NCI-H2196 (cell line): ENCODE data around the gene MEAK7.

Experiments used
- DNase-seq: peaks from one replicate; lab custom pipeline; 2025; ENCODE audit not compliant: unreplicated experiment; lab: John Stamatoyannopoulos, UW

Gene MEAK7, protein sequence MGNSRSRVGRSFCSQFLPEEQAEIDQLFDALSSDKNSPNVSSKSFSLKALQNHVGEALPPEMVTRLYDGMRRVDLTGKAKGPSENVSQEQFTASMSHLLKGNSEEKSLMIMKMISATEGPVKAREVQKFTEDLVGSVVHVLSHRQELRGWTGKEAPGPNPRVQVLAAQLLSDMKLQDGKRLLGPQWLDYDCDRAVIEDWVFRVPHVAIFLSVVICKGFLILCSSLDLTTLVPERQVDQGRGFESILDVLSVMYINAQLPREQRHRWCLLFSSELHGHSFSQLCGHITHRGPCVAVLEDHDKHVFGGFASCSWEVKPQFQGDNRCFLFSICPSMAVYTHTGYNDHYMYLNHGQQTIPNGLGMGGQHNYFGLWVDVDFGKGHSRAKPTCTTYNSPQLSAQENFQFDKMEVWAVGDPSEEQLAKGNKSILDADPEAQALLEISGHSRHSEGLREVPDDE

DNA sequence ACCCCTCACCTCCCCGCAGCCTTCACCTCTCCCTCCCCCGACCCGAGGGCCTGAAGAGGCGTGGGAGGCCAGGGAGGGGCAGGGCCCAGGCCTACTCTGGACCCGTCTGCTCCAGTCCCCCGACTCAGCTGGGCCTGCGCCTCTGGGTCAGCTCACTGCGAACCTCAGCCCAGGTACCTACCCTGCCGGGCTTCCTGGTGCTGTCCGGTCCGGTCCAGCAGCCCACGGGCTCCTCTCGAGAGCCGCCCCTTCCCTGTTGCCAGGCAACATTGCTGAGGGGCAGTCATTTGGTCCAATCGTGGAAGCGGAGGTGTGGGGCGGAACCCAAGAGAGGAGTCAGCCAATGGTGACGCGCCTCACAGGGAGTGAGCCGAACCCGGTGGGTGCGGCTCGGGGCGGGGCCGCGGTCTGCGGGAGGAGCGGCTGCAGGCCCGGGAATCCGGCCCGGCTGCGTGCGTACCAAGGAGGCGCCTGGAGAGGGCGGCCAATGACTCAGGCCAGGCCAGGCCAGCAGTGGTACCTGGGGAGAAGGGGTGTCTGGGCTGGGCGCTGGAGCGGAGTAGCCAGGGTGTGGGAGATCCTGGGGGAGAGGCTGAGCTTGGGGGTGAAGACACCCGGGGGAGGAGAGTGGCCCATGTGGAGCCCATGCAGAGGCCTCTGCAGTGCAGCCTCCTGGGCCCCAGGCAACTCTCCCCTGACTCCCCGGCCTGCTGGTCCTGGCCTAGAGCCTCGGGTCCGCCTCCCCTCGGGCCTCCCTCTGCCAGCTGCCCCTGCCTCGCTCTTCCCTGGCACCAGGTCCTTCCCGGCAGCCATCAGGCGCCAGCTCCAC, at the start of gene MEAK7:
Gene MEAK7, minus strand, starts transcription at position 240 of the 829 bp plus-strand sequence. CDS start 6,573 bp downstream, outside the sequence.
- peak; percentile 92 for DNase-seq

DNA sequence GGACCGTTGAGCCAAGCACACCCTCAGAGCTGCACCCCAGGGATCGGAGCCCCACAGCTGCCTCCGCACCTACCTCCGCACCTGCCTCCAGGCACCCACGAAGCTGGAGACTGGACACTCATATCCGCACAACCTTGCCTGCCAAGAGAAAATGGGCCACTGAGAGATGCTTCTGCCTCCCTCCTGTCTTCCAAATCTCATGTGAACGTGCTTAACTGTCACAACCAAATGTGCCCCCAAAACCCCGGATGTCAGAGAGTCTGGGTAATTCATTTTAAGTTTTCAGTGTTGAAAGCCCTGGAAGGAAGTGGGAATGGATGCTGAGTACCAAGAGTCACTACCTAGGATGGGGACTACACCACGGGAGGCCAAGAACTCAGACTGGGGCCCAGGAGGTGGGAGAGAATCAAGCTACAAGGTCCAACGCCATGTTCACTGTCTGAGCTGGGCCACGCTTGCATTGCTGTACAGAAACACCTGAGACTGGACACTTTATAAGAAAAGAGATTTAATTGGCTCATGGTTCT, 49.5 kb upstream of the MEAK7 start:
- DNase-seq = no peak

DNA sequence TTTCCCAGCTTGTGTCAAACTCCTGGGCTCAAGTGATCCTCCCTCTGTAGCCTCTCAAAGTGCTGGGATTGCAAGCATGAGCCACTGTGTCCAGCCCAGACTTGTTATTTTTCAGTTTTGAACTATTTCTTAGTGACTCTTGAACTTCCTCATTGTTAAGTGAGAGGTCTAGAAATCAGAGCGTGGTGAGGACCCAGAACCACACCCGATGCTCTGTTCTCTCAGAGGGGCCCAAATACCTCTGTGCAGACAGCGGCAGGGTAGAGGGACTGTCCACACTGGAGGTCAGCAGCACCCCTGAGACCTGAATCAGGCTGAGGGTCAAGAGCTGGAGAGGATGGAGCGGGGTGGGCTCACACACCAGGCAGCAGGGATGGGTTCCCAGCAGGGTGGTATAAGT, 47.7 kb upstream of the MEAK7 start:
- no peak for DNase-seq

DNA sequence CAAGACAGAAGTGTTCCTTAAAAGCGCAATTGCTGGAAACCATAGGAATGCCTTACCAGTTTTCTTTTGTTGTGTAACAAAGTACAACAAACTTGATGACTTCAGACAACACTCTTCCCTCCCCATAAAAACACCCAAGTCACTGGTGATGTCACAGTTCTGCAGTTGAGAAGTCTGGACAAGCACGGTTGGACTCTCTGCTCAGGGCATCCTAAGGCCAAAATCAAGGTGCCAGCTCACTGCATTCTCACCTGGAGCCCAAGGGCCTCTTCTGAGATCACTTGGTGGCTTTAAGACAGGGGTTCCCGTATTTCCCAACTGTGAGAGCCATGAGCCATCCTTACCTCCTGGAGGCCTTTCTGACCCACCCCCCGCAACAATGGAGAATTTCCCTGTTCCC, 45.6 kb upstream of the MEAK7 start:
- no peak for DNase-seq

DNA sequence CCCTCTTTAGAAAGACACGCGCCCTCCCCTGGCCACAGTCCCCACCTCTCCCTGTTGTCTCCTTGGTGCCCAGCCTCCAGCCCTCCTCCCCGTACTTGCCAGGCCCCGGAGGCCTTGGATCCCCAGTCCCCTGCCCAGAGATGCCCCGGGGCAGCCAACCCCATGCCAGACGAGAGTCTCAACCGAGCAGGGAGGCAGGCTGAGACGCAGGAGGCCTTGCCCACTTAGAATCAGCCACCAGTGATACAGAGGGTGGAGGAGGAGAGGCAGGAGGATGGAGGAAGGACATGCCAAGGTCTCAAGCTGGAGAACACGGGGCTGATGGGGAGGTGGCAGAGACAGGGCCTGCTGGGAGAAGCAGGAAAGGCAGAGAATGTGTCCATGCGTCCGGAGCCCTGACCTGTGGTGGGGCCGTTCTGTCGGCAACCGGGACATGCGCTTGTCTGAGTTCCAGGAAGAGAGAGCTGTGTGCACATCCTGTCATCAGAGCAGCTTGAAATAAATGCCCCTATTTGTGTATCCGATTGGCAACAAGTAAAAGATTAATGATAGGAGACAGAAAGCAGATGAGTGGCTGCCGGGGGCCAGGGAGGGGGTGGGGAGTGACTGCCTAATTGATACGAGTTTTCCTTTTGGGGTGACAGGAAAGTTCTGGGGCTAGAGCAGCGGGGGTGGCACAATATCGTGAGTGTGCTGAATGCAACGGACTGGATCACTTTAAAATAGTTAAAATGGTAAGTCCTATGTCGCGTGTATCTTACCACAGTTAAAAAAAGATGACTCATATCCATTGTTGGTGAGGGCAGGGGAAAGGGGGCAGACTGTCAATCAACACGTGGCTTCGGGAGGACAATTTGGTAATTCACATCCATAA, 44.7 kb upstream of the MEAK7 start:
- DNase-seq = no peak

DNA sequence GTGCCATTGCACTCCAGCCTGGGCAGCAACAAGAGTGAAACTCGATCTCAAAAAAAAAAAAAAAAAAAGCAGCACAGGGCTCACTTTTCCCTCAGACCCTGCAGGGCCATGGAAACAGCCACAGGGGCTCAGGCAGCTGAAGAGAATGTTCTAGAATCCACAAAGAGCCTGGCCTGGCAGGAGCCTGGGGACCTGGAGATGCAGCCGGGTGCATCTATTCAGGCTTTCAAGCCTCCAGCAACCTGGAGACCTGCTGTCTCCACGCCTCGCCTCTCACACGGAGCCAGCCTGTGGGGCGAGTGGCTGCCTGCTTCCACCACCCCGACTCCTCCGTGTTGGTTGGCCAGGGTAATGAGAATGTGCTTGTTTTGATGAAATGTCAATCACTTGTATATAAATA, 44.0 kb upstream of the MEAK7 start:
- no peak for DNase-seq

DNA sequence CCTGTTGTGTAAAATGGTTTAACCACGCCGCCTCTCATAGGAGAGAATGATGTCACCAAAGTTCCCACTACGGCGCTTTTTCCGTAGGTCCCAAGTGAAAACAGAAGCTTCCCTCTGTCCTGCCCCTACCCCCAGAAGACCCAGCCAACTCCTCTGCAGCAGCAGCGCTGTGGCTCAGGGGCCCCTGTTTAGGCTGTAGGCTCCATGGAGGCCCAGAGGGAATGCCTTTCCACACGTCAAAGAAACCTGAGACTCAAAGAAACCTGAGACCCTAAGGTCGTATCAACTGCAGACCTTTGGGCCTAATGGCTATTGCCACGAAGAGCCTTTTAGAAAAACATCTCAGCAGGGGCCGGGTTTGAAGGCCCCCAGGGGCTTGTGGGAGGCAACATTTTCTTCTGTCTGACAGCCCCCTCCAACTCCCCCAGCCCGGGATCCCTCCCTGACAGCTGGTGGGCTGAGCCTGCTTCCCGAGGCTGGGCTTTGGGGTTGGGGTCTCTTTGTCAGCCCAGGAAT, 43.1 kb upstream of the MEAK7 start:
- no peak for DNase-seq

DNA sequence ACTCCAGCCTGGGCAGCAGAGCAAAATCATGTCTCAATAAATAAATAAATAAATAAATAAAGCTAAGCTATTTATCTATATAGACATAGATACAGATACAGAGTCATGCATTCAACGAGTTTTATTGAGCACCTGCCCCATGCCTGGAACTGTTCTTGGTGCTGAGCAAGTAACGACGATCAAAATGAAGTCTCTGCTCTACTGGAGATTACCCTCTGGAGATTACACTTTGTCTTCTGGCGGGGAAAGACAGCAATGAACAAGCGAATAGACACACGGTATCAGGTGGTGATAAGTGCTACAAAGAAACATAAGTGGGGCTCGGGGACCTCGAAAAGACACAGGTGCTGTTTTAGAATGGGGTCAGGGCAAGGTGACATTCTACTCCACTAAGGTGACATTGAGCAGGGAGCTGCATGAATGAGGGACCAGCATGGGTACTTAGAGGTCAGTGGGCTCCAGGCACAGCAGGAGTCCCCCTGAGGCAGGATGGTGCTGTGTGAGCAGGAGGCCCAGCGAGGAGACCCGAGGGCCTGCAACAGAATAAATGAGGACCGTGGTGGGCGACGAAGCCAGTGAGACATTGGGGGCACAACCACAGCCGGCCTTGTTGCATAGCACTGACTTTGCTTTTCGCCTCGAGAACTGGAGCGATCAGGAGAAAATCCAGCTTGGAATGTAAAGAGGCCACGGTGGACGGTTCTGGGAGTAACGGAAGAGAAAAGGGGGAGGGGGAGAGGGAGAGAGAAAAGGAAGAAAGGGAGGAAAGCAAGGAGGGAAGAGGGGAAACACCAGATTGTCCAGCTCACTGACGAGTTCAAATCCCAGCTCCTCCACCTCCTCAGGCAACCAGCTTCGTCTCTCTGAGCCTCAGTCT, 42.4 kb upstream of the MEAK7 start:
- no peak for DNase-seq

DNA sequence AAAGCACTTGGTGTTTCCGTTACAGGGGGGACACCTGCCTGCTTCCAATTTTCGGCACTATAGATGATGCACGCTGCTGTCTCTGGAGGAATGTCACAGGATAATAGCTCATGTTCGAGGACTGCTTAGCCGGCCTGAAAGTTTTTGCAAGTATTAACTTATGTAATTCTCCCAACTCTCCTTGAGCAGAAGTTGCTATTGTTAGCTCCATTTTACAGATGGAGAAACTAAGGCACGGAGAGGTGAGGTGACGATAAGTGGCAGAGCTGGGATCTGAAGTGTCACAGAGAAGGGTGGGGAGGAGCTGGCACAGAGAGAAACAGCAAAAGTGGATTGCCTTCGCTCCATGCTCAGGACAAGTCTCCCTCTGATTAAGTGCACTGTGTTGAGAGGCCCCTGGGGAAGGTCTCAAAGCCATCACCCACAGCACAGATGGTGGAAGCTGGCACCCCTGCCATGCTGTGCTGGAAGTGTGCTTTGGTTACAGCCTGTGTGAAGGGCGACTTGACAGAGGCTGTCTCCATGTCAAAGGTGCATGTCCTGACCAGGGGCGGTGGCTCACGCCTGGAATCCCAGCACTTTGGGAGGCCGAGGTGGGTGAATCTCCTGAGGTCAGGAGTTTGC, 40.8 kb upstream of the MEAK7 start:
- no peak for DNase-seq

DNA sequence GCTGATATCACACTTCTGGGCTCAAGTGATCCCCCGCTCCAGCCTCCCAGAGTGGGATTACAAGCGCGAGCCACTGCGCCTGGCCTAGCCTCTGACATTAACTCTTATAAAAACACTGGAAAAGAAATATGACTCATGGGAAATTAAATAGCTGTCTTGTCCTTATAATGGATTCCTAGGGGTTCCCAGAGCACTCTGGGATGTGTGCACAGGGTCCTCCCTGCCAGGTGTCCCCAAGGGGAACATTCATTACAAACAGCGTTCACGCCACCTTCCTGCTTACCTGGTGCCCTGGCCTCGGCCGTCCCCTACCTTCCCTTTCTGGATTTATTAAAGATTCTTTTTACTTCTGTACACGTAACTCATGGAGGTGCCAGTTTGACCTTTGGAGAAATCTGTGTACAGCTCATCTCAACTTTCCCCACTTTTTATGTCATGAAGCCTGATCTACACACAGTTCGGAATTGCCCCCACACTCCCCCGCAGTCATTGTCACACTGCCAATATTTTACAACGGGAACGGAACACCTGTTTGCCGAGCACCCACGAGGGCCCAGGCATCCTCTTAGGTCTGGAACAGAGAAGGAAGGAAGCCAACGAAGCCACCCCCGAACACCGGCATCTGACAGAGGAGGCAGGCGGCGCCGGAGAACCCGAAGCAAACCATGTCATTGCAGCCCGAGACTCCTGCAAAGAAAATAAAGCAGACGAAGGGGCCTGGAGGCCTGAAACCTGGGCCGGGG, 39.7 kb upstream of the MEAK7 start:
- no peak for DNase-seq

DNA sequence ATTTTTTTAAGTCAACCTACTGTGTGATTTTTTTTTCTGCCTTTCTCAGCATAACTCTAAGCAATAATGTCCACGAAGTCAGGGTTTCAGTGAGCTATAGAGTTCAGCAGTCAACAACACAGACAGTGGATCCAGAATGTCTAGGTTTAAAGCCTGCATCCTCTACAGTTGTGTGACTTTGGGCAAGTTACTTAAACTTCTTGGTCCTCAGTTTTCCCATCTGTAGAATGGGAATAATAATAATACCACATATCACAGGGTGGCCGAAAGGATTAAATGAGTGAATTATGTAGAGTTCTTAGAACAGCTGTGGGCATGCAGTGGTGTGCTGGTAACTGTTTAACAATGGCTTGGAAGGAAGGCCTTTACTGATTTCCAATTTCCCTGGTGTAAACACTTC, 38.8 kb upstream of the MEAK7 start:
- no peak for DNase-seq

DNA sequence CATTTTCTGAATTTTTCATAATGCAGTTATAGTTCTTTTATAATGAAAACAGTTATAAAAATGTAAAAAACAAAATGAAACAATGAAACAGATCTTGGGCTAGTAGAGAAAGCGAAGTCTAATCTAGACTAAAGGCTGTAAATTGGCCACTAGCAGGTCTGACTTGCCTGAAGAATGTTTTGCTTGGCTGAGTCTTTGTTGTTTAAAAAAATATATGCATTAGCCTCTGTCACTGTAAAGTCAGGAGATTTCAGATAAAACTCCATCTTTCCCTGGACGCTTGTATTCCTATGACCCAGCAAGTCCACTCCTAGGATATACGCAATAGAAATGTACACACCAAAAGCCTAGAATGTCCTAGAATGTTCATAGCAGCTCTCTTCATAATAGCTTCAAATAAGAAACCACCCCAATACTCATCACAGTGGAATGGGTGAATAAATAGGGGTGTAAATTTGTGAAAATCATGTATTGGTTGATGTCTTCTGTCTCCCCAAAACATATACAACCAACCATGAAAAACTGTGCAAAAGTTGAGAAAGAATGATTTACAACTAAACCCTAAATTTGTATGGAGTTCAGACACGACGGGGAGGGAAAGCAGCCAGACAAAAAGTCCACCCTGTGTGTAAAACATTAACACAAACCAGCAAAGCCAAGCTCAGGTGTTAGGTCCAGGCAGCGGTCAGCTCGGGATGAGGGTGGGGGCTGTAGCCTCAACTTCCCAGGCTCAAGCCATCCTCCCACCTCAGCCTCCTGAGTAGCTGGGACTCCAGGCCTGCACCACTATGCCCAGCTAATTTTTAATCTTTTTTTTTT, 37.7 kb upstream of the MEAK7 start:
- DNase-seq = no peak

DNA sequence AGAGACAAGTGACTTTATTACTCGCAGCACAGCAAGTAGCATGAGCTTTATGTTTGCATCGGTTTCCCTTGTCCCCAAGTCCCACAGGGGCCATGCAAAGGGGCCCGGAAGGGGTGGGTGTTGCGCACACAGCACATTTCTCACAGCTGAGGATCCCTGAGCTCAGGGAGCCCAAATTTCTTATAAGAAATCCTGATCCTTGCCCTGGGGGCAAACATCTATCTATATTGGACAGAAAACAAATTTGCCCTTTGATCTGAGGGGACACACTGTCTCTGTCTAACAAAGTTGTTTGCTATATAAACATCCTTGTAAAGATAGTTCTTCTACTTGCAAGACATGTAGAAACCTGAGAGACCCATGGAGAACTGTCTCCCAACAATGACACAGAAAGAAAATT, 35.7 kb upstream of the MEAK7 start:
- DNase-seq = no peak

DNA sequence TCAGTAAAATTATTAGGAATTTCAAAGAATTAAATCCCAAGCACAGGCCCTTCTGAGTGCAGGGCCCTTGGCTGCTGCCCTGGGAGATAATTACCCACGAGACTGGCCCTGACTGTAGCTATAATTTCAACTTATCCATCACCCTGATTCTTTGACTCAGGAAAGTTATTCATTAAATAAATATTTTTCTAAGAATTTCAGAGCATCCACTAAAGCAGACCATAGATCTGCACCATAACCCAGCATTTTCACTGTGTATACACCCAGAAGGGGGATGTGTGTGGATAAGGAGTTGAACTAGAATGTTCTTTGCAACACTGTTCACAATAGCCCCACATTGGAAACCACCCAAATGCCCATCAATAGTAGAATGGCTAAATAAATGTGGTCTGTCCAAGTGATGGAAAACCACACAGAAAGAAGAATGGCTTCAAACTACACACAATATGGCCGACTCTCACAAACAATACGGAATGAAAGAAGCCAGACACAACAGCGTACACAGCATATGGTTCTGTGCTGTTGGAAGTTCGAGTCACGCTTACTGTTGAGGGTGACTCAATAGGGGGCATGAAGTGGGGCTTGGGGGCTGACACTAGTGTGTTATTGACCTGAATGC, 33.9 kb upstream of the MEAK7 start:
- no peak for DNase-seq

DNA sequence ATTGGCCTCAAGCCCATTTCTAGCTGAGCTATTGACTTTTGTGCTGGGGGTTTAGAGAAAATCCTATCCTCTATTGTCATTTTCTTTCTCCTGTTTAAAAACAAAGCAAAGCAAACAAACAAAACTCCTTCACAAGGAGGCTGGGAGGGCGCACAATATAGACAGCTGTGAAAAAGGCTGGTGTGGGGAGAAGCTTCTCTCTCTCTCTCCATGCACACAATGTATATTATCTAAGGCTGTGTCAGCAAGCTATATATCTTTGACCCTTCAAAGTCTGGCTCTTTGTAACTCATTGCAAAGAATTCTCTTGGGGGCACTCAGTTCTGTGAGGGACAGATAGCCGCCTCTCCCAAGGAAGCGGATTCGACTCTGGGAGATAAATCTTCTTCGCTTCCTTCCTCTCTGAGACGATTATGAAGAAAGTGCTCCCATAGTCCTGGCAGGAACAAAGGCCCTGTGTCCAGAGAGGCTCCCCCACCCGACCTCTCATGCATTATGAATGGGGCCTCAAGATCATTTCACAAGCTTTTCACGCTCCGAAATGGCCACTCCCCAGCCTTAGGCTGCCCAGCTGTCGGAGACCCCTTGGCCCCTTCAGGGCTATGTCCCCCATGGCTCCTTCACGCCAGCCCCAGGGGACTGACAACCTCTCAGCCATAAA, 33.2 kb upstream of the MEAK7 start:
- no peak for DNase-seq

DNA sequence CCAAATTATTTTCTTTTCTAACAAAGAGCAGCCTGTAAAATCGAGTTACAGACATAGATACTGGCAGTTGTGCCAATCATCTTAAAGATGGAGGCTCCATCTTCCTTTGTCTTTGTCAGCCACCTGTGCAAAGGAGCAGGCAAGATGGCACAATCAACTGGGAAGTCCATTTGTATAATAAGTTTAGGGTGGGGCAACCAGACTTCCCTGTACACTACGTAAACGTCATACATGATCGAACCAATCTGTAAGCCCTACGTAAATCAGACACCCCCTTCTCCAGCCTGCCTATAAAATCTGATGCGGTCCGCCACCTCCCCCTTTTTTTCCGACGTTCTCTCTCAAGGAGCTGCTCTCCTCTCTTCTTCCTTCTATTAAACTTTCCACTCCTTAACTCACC, 31.4 kb upstream of the MEAK7 start:
- no peak for DNase-seq

DNA sequence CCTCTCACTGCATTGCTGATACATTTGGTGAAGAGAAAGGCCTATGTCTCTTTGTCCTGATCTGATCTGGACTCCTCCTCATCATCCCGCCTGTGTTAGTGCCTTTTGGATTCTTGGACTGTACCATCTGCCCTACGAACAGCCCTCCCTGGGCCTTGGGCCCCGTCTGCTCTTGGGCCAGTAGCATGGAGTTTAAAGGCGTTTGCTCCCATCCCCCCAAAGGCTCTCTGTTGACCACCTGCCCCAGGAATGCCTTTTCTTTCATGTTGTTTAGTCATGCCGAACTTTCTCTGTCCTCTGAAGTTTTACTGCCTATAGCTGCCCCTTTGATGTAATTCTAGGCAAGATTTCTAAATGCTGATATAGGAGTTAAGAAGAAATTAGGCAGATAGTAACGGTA, 30.9 kb upstream of the MEAK7 start:
- DNase-seq = no peak
